Endothelial cell of umbilical vein (primary cell): Measurements from ENCODE around the gene SLC46A2. TPM values are rescaled to one million over a fixed set of nuclear protein-coding genes. Genes with fewer than 3 reads are reported as not detected.

Source experiments
- BruUV-seq: library from RNA; stranded (reverse); fragments of 400-500 nt; replicated peaks from 2 replicates; lab custom pipeline; 2021; lab: Mats Ljungman, UMichigan
- CTCF ChIA-PET: fragments of 300-600, 350-600 bp; sonication (Branson Sonifier 250); formaldehyde crosslinking; loops from one replicate; lab custom pipeline; 2021; ENCODE audit warnings: antibody characterized with exemption, inconsistent platforms; lab: Charles Lee
- POLR2A ChIA-PET: fragments of 300-600, 350-600 bp; sonication (Branson Sonifier 250); formaldehyde crosslinking; loops from one replicate; lab custom pipeline; 2021; ENCODE audit warnings: antibody characterized with exemption, inconsistent platforms; lab: Charles Lee
- DNase-seq: peaks from one replicate; pipeline ENCODE4 v3.0.0-alpha.2; 2011; ENCODE audit warnings: low read depth, low spot score
- FAIRE-seq: peaks from 2 replicates; lab custom pipeline; 2011; peaks lifted over from hg19 to GRCh38; lab: Jason Lieb, UNC
- H2AFZ ChIP-seq: 2 replicates; pipeline ENCODE4 v1.6.0; 2012; ENCODE audit warnings: low read depth, low read length, control low read depth, inconsistent platforms
- H3K27ac ChIP-seq: 2 replicates; pipeline ENCODE4 v1.5.1; 2011; ENCODE audit warnings: low read depth, mild to moderate bottlenecking, control low read depth, low read length, moderate library complexity; ENCODE audit not compliant: insufficient read depth
- H3K27me3 ChIP-seq, 2 experiments: 2 replicates each; pipeline versions ENCODE4 v1.6.0 to v1.6.1; 2011; ENCODE audit warnings: low read length in 2 of 2, mixed read lengths in 1 of 2; ENCODE audit not compliant: control insufficient read depth in 2 of 2, insufficient read depth in 2 of 2
- H3K36me3 ChIP-seq, 2 experiments: 2 replicates in 1 of 2; 3 replicates in 1 of 2; pipeline ENCODE4 v1.5.1; 2011; ENCODE audit warnings: low read length in 2 of 2, mild to moderate bottlenecking in 1 of 2, moderate library complexity in 1 of 2; ENCODE audit not compliant: control insufficient read depth in 2 of 2, insufficient read depth in 2 of 2; ENCODE audit errors: extremely low read depth in 1 of 2
- H3K4me1 ChIP-seq: 3 replicates; pipeline ENCODE4 v1.5.1; 2011; ENCODE audit warnings: mild to moderate bottlenecking, low read length; ENCODE audit not compliant: control insufficient read depth, insufficient read depth; ENCODE audit errors: extremely low read depth
- H3K4me2 ChIP-seq: 2 replicates; pipeline ENCODE4 v1.6.1; 2011; ENCODE audit warnings: low read length, control low read depth, mixed read lengths; ENCODE audit not compliant: insufficient read depth
- H3K4me3 ChIP-seq, 3 experiments: fragments of 200-600 bp in 1 of 3; sonication (generic), shearing (Covaris generic) in 1 of 3; replicated peaks in 1 of 3; 2 replicates each; pipeline ENCODE4 v1.5.1; 2011 to 2016; ENCODE audit warnings: control low read depth in 3 of 3, low read length in 3 of 3, mild to moderate bottlenecking in 2 of 3, inconsistent platforms in 1 of 3, low read depth in 1 of 3, moderate library complexity in 1 of 3; ENCODE audit not compliant: insufficient read depth in 1 of 3
- H3K79me2 ChIP-seq: 2 replicates; pipeline ENCODE4 v1.6.0; 2012; ENCODE audit warnings: low read length, inconsistent platforms; ENCODE audit not compliant: control insufficient read depth, insufficient read depth
- H3K9ac ChIP-seq: replicated peaks from 2 replicates; pipeline ENCODE3; 2011; ENCODE audit warnings: low read length, control low read depth; ENCODE audit not compliant: insufficient read depth; ENCODE audit errors: extremely low read depth
- H3K9me1 ChIP-seq: replicated peaks from 3 replicates; pipeline ENCODE4 v1.6.0; 2011; ENCODE audit warnings: mild to moderate bottlenecking, low read length; ENCODE audit not compliant: control insufficient read depth, insufficient read depth; ENCODE audit errors: extremely low read depth
- H3K9me3 ChIP-seq: replicated peaks from 2 replicates; pipeline ENCODE4 v1.5.1; 2012; ENCODE audit warnings: low read length, inconsistent platforms; ENCODE audit not compliant: control insufficient read depth, insufficient read depth
- H4K20me1 ChIP-seq: replicated peaks from 2 replicates; pipeline ENCODE3; 2011; ENCODE audit warnings: mild to moderate bottlenecking, low read length; ENCODE audit not compliant: control insufficient read depth, insufficient read depth; ENCODE audit errors: extremely low read depth
- EZH2 ChIP-seq: IDR thresholded peaks from 2 replicates; pipeline ENCODE4 v1.6.1; 2012; ENCODE audit warnings: borderline replicate concordance, low read depth, mild to moderate bottlenecking, moderate library complexity, low read length, inconsistent platforms; ENCODE audit not compliant: severe bottlenecking
- FOS ChIP-seq: IDR thresholded peaks from 2 replicates; pipeline ENCODE4 v1.6.1; 2011; ENCODE audit warnings: mild to moderate bottlenecking, low read length, moderate library complexity, borderline replicate concordance; ENCODE audit not compliant: insufficient read depth
- GATA2 ChIP-seq: IDR thresholded peaks from 2 replicates; pipeline ENCODE4 v1.7.0; 2011; ENCODE audit warnings: low read depth, mild to moderate bottlenecking, moderate library complexity, mixed read lengths, low read length; ENCODE audit not compliant: insufficient read length, insufficient read depth
- JUN ChIP-seq: IDR thresholded peaks from 2 replicates; pipeline ENCODE4 v1.6.1; 2011; ENCODE audit warnings: borderline replicate concordance, low read depth; ENCODE audit not compliant: insufficient read length, insufficient read depth
- MYC ChIP-seq: IDR thresholded peaks from one replicate; pipeline ENCODE4 v1.6.1; 2011; ENCODE audit warnings: mild to moderate bottlenecking, low read depth, low read length
- POLR2A ChIP-seq: IDR thresholded peaks from 2 replicates; pipeline ENCODE4 v1.6.1; 2012; ENCODE audit warnings: low read depth, mild to moderate bottlenecking, control low read depth, low read length
- POLR2AphosphoS5 ChIP-seq: IDR thresholded peaks from 2 replicates; pipeline ENCODE4 v1.6.1; 2012; ENCODE audit warnings: low read depth, mild to moderate bottlenecking, control low read depth, low read length, moderate library complexity; ENCODE audit not compliant: insufficient read depth
- dilution Hi-C: fragments of 300-500 bp; cut with MboI; formaldehyde crosslinking; loops from one replicate; pipeline ENCODE4 v1.15.0; 2019; ENCODE audit warnings: low sequenced_read_pairs; ENCODE audit not compliant: extremely low pct_ligation_motif_present
- intact Hi-C: fragments of 100-400 bp; cut with micrococcal nuclease; formaldehyde crosslinking; loops from one replicate; pipeline ENCODE4 v1.10.0; 2022
- polyA plus RNA-seq, 4 experiments: library from polyadenylated mRNA; depleted of rRNA in 3 of 4; stranded (reverse) in 3 of 4; unstranded in 1 of 4; fragments of >200 nt; gene quantifications; 2 replicates each; pipeline versions ENCODE4 v1.2.1 to v1.2.3, GENCODE V29; 2011 to 2012; ENCODE audit warnings: missing spikeins in 1 of 4
- total RNA-seq: library from RNA; stranded (reverse); gene quantifications from 2 replicates; pipeline ENCODE4 v1.2.3, GENCODE V29; 2021
- TF ChIP-seq, protein P1 (sequence below), 2 donors: IDR thresholded peaks; 1 replicate in 1 of 2; 2 replicates in 1 of 2; pipeline ENCODE4 v1.5.1; 2011; ENCODE audit warnings: low read length in 2 of 2, mild to moderate bottlenecking in 2 of 2, moderate library complexity in 2 of 2, control low read depth in 1 of 2, inconsistent platforms in 1 of 2, low read depth in 1 of 2; ENCODE audit not compliant: insufficient read depth in 1 of 2; ENCODE audit errors: extremely low read depth in 1 of 2
- TF ChIP-seq, protein P2 (sequence below): IDR thresholded peaks from 2 replicates; pipeline ENCODE4 v1.6.1; 2011; ENCODE audit not compliant: insufficient read depth, insufficient read length

SLC46A2 gene
- total and polyA plus RNA-seq, 2 donors (not counting 3 experiments of a cell fraction or from before 2014, with no cell fraction given): not detected

DNA sequence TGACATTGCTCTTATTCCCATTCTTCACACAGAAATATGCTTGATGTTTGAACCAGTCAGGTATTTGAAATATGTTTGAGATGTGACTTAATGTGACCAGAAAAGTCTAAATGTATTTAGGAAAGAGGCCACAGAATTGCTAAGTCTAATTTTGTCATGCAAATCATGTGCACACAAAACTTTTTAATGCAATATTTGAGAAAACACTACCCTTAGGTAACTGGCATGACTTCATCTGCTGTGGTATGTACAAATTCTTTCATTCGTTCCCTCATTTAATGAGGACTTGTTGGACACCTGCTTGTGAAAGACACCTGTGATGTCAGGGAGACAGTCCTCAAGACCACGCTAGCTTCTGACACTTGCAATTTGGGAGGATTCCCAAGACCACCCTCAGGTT lies 21.1 kb upstream of the SLC46A2 start:
- H3K36me3 ChIP-seq: no peaks in the 10 kb centered on the region
- dilution Hi-C loops: no loop called here
- FAIRE-seq: no peak
- BruUV-seq: no TSS peak
- ChIA-PET CTCF (interaction anchor here (0.9 to 1.4 kb wide), 2 partner anchors 9 to 11 kb away, joined by 3 to 5 read pairs; no protein-coding TSS in a partner anchor), POLR2A (no interaction called here)
- no peaks in the 10 kb centered on the region for H3K79me2 ChIP-seq
- intact Hi-C loops: no loop called here
- no peak for TF ChIP-seq FOS
- TF ChIP-seq GATA2: no peak
- no peak for TF ChIP-seq JUN
- TF ChIP-seq MYC: no peak
- no peak for TF ChIP-seq POLR2AphosphoS5
- TF ChIP-seq POLR2A: no peak
- TF ChIP-seq EZH2: no peak
- TF ChIP-seq, protein P1, sequence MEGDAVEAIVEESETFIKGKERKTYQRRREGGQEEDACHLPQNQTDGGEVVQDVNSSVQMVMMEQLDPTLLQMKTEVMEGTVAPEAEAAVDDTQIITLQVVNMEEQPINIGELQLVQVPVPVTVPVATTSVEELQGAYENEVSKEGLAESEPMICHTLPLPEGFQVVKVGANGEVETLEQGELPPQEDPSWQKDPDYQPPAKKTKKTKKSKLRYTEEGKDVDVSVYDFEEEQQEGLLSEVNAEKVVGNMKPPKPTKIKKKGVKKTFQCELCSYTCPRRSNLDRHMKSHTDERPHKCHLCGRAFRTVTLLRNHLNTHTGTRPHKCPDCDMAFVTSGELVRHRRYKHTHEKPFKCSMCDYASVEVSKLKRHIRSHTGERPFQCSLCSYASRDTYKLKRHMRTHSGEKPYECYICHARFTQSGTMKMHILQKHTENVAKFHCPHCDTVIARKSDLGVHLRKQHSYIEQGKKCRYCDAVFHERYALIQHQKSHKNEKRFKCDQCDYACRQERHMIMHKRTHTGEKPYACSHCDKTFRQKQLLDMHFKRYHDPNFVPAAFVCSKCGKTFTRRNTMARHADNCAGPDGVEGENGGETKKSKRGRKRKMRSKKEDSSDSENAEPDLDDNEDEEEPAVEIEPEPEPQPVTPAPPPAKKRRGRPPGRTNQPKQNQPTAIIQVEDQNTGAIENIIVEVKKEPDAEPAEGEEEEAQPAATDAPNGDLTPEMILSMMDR (IDR thresholded peaks at IDR 0.05; ENCODE audit: extremely low read depth in 1 of 2, insufficient read depth in 1 of 2, low read depth in 1 of 2, low read length in 2 of 2): no peak
- TF ChIP-seq, protein P2, sequence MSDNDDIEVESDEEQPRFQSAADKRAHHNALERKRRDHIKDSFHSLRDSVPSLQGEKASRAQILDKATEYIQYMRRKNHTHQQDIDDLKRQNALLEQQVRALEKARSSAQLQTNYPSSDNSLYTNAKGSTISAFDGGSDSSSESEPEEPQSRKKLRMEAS: no peak
- no peak overlapping the region for H3K4me2 ChIP-seq
- H2AFZ ChIP-seq: no peak overlapping the region
- H3K27ac ChIP-seq: no peak overlapping the region
- H3K9ac ChIP-seq: no peak overlapping the region
- H4K20me1 ChIP-seq: no peaks in the 10 kb centered on the region
- no peaks in the 10 kb centered on the region for H3K9me1 ChIP-seq
- H3K27me3 ChIP-seq: peaks cover 10 to 12% of the 10 kb centered on the region in 2 experiments
- no peaks in the 10 kb centered on the region for H3K9me3 ChIP-seq
- DNase-seq: no peak
- no peaks in the 10 kb centered on the region for H3K4me1 ChIP-seq
- H3K4me3 ChIP-seq: no peak overlapping the region
